ENCODE results near the gene ARHGEF19.

ARHGEF19 gene

GRCh38 chr1:16161717-16162116, 50.7 kb downstream of the ARHGEF19 start:
- TF ChIP-seq, protein P1, sequence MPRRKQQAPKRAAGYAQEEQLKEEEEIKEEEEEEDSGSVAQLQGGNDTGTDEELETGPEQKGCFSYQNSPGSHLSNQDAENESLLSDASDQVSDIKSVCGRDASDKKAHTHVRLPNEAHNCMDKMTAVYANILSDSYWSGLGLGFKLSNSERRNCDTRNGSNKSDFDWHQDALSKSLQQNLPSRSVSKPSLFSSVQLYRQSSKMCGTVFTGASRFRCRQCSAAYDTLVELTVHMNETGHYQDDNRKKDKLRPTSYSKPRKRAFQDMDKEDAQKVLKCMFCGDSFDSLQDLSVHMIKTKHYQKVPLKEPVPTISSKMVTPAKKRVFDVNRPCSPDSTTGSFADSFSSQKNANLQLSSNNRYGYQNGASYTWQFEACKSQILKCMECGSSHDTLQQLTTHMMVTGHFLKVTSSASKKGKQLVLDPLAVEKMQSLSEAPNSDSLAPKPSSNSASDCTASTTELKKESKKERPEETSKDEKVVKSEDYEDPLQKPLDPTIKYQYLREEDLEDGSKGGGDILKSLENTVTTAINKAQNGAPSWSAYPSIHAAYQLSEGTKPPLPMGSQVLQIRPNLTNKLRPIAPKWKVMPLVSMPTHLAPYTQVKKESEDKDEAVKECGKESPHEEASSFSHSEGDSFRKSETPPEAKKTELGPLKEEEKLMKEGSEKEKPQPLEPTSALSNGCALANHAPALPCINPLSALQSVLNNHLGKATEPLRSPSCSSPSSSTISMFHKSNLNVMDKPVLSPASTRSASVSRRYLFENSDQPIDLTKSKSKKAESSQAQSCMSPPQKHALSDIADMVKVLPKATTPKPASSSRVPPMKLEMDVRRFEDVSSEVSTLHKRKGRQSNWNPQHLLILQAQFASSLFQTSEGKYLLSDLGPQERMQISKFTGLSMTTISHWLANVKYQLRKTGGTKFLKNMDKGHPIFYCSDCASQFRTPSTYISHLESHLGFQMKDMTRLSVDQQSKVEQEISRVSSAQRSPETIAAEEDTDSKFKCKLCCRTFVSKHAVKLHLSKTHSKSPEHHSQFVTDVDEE (CRISPR knock-in tag; IDR thresholded peaks at IDR 0.05) = no peak
- no peak for TF ChIP-seq ZNF70 (CRISPR knock-in tag; IDR thresholded peaks at IDR 0.05)
- no peak for TF ChIP-seq TOX (CRISPR knock-in tag; IDR thresholded peaks at IDR 0.05; ENCODE audit: borderline replicate concordance)
- no peak for TF ChIP-seq RARB (CRISPR knock-in tag; IDR thresholded peaks at IDR 0.05)
- no peak for TF ChIP-seq ISL1 (CRISPR knock-in tag; IDR thresholded peaks at IDR 0.05)
- TF ChIP-seq CREB5 (CRISPR knock-in tag; IDR thresholded peaks at IDR 0.05; ENCODE audit: low read depth) = no peak

GRCh38 chr1:16158993-16159831, 53.2 kb downstream of the ARHGEF19 start:
- TF ChIP-seq ZNF8 (CRISPR knock-in tag; IDR thresholded peaks at IDR 0.05) = no peak
- no peak for TF ChIP-seq PATZ1 (CRISPR knock-in tag; IDR thresholded peaks at IDR 0.05; ENCODE audit: borderline replicate concordance)
- no peak for TF ChIP-seq BACH2 (CRISPR knock-in tag; IDR thresholded peaks at IDR 0.05; ENCODE audit: borderline replicate concordance)
- ATAC-seq = no peak

More at GRCh38 chr1:16161717-16162116, 50.7 kb downstream of the ARHGEF19 start:
- no peak for ATAC-seq

DNA sequence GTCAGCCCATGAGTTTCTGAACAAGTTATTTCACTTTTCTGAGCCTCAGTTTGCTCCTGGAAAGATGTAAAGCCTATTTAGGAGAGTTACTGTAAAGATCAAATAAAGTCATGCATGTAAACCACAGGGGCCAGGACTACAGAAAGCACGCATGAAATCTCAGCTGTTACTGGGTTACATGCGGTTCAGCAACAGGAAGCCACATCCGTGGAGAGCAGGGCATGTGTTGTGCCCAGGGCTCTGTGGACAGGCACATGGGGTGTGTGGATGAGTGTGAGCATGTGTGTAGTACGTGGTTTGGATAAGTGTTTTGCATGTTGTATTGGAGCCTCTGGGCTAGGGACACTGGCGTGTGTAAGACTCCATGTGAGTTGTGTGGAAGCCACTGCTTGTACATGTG, 54.4 kb downstream of the ARHGEF19 start:
- no peak for ATAC-seq
- TF ChIP-seq ZNF70 (CRISPR knock-in tag; IDR thresholded peaks at IDR 0.05) = no peak
- TF ChIP-seq, protein P2, sequence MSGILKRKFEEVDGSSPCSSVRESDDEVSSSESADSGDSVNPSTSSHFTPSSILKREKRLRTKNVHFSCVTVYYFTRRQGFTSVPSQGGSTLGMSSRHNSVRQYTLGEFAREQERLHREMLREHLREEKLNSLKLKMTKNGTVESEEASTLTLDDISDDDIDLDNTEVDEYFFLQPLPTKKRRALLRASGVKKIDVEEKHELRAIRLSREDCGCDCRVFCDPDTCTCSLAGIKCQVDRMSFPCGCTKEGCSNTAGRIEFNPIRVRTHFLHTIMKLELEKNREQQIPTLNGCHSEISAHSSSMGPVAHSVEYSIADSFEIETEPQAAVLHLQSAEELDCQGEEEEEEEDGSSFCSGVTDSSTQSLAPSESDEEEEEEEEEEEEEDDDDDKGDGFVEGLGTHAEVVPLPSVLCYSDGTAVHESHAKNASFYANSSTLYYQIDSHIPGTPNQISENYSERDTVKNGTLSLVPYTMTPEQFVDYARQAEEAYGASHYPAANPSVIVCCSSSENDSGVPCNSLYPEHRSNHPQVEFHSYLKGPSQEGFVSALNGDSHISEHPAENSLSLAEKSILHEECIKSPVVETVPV (CRISPR knock-in tag; IDR thresholded peaks at IDR 0.05) = no peak
- TF ChIP-seq TCF4 (CRISPR knock-in tag; IDR thresholded peaks at IDR 0.05; ENCODE audit: borderline replicate concordance) = no peak
- TF ChIP-seq GLIS3 (CRISPR knock-in tag; IDR thresholded peaks at IDR 0.05) = no peak
- TF ChIP-seq OSR1 (CRISPR knock-in tag; IDR thresholded peaks at IDR 0.05) = no peak
- no peak for TF ChIP-seq ZNF565 (CRISPR knock-in tag; conservative IDR thresholded peaks at IDR 0.05; ENCODE audit: low read depth)
- no peak for TF ChIP-seq CSDC2 (CRISPR knock-in tag; IDR thresholded peaks at IDR 0.05)
- TF ChIP-seq PATZ1 (CRISPR knock-in tag; IDR thresholded peaks at IDR 0.05; ENCODE audit: borderline replicate concordance) = no peak
- no peak for TF ChIP-seq ARNTL (CRISPR knock-in tag; IDR thresholded peaks at IDR 0.05; ENCODE audit: borderline replicate concordance, low read depth)
- TF ChIP-seq CREB5 (CRISPR knock-in tag; IDR thresholded peaks at IDR 0.05; ENCODE audit: low read depth) = no peak
- no peak for TF ChIP-seq ZFP3 (CRISPR knock-in tag; IDR thresholded peaks at IDR 0.05)
- no peak for TF ChIP-seq ZFP30 (CRISPR knock-in tag; IDR thresholded peaks at IDR 0.05)
- TF ChIP-seq, protein P1 (CRISPR knock-in tag; IDR thresholded peaks at IDR 0.05) = no peak
- no peak for TF ChIP-seq BACH2 (CRISPR knock-in tag; IDR thresholded peaks at IDR 0.05; ENCODE audit: borderline replicate concordance)
- TF ChIP-seq SNAI2 (CRISPR knock-in tag; IDR thresholded peaks at IDR 0.05) = no peak
